ENCODE measurements around the gene PSMD1. TPM values are rescaled to one million over a fixed set of nuclear protein-coding genes. Genes with fewer than 3 reads are reported as not detected.

Gene PSMD1
- total RNA-seq, 1 donor from 2014 or later = 91.6 TPM

GRCh38 chr2:231124838-231125568, 68.3 kb downstream of the PSMD1 start, which contains the start of gene HTR2B:
Gene HTR2B, minus strand, starts transcription at chr2:231125042. Its CDS starts 1,278 bp downstream, at chr2:231123764.
- peaks cover 4% of the 10 kb centered on the region for H3K36me3 Mint-ChIP-seq
- peak within 1 kb of the TSS; percentile 5 for H3K4me3 Mint-ChIP-seq
- H3K27ac Mint-ChIP-seq = peak within 1 kb of the TSS; percentile 6
- no peak for DNase-seq (ENCODE audit: extremely low spot score, unreplicated experiment)
- no peaks in the 10 kb centered on the region for H3K9me3 Mint-ChIP-seq
- no peaks in the 10 kb centered on the region for H3K27me3 Mint-ChIP-seq
- TF ChIP-seq CTCF (conservative IDR thresholded peaks at IDR 0.05) = no peak
- peaks cover 24% of the 10 kb centered on the region for H3K4me1 Mint-ChIP-seq (ENCODE audit: unreplicated experiment)

- no peak for DNase-seq (ENCODE audit: extremely low spot score, unreplicated experiment)
- H3K27ac Mint-ChIP-seq = no peak overlapping the region
- no peak overlapping the region for H3K4me3 Mint-ChIP-seq
- TF ChIP-seq CTCF (conservative IDR thresholded peaks at IDR 0.05) = no peak
- H3K9me3 Mint-ChIP-seq = no peaks in the 10 kb centered on the region
- no peaks in the 10 kb centered on the region for H3K27me3 Mint-ChIP-seq
- peaks cover 4% of the 10 kb centered on the region for H3K36me3 Mint-ChIP-seq
- peaks cover 28% of the 10 kb centered on the region for H3K4me1 Mint-ChIP-seq (ENCODE audit: unreplicated experiment)
Observed at GRCh38 chr2:231126123-231126522, 69.5 kb downstream of the PSMD1 start.

GRCh38 chr2:231127480-231127879, 70.8 kb downstream of the PSMD1 start:
- TF ChIP-seq CTCF (conservative IDR thresholded peaks at IDR 0.05) = no peak
- no peak overlapping the region for H3K27ac Mint-ChIP-seq
- no peak overlapping the region for H3K4me3 Mint-ChIP-seq
- no peaks in the 10 kb centered on the region for H3K9me3 Mint-ChIP-seq
- H3K27me3 Mint-ChIP-seq = no peaks in the 10 kb centered on the region
- H3K4me1 Mint-ChIP-seq (ENCODE audit: unreplicated experiment) = peaks cover 31% of the 10 kb centered on the region
- no peak for DNase-seq (ENCODE audit: extremely low spot score, unreplicated experiment)
- peaks cover 4% of the 10 kb centered on the region for H3K36me3 Mint-ChIP-seq

- H3K9me3 Mint-ChIP-seq = no peaks in the 10 kb centered on the region
- H3K4me3 Mint-ChIP-seq = no peak overlapping the region
- no peak for TF ChIP-seq CTCF (conservative IDR thresholded peaks at IDR 0.05)
- no peak for DNase-seq (ENCODE audit: extremely low spot score, unreplicated experiment)
- H3K27me3 Mint-ChIP-seq = no peaks in the 10 kb centered on the region
- peaks cover 7% of the 10 kb centered on the region for H3K36me3 Mint-ChIP-seq
- peaks cover 35% of the 10 kb centered on the region for H3K4me1 Mint-ChIP-seq (ENCODE audit: unreplicated experiment)
- no peak overlapping the region for H3K27ac Mint-ChIP-seq
Observed at GRCh38 chr2:231127936-231128335, 71.3 kb downstream of the PSMD1 start.

- Mint-ChIP-seq H3K4me1 (ENCODE audit: unreplicated experiment) (peaks cover 30% of the 10 kb centered on the region), H3K36me3 (peaks cover 8% of the 10 kb centered on the region), H3K4me3 (no peak overlapping the region), H3K27ac (no peak overlapping the region), H3K9me3 (no peaks in the 10 kb centered on the region), H3K27me3 (no peaks in the 10 kb centered on the region)
- TF ChIP-seq CTCF (conservative IDR thresholded peaks at IDR 0.05) = no peak
- DNase-seq (ENCODE audit: extremely low spot score, unreplicated experiment) = no peak
Observed at GRCh38 chr2:231128541-231128940, 71.9 kb downstream of the PSMD1 start.
